T-helper 9 cell (primary cell): ENCODE measurements around the gene TXN2.
"Not testable (repeated sequence)": the region's sequence is repeated elsewhere in the genome, so short reads cannot be mapped to it uniquely, and the experiment has no call there.

Experiments
- DNase-seq: peaks from one replicate; pipeline ENCODE4 v3.0.0-alpha.2; 2020

The TXN2 gene

GRCh38 chr22:36454916-36455570 lies 26.4 kb downstream of the TXN2 start:
- DNase-seq: peak; percentile 95

- DNase-seq: no peak
Observed at GRCh38 chr22:36453855-36454378, 27.5 kb downstream of the TXN2 start.

GRCh38 chr22:36452978-36453607 lies 28.3 kb downstream of the TXN2 start:
- DNase-seq: not testable (repeated sequence)

- DNase-seq: no peak
Observed at GRCh38 chr22:36452250-36452977, 29.0 kb downstream of the TXN2 start.

- not testable (repeated sequence) for DNase-seq
Observed at GRCh38 chr22:36450923-36451322, 30.5 kb downstream of the TXN2 start.

- no peak for DNase-seq
Observed at GRCh38 chr22:36449596-36450175, 31.8 kb downstream of the TXN2 start.

GRCh38 chr22:36447632-36448031 lies 33.8 kb downstream of the TXN2 start:
- DNase-seq: no peak

- no peak for DNase-seq
Observed at GRCh38 chr22:36445158-36445668, 36.2 kb downstream of the TXN2 start.

GRCh38 chr22:36443198-36443770 lies 38.2 kb downstream of the TXN2 start:
- DNase-seq: no peak

GRCh38 chr22:36442506-36443197 lies 38.8 kb downstream of the TXN2 start:
- no peak for DNase-seq

- no peak for DNase-seq
Observed at GRCh38 chr22:36440429-36441002, 40.9 kb downstream of the TXN2 start.

GRCh38 chr22:36439481-36440271 lies 41.8 kb downstream of the TXN2 start:
- DNase-seq: no peak

GRCh38 chr22:36435516-36436415 lies 45.7 kb downstream of the TXN2 start:
- DNase-seq: peak; percentile 67

- DNase-seq: no peak
Observed at GRCh38 chr22:36433318-36434231, 47.9 kb downstream of the TXN2 start.

- DNase-seq: no peak
Observed at GRCh38 chr22:36432592-36433317, 48.7 kb downstream of the TXN2 start.

GRCh38 chr22:36431977-36432376 lies 49.5 kb downstream of the TXN2 start:
- DNase-seq: no peak

GRCh38 chr22:36430863-36431262 lies 50.6 kb downstream of the TXN2 start:
- DNase-seq: no peak

- DNase-seq: not testable (repeated sequence)
Observed at GRCh38 chr22:36427952-36428351, 53.5 kb downstream of the TXN2 start.
